ENCODE results near the gene IGDCC3. TPM values are rescaled to one million over a fixed set of nuclear protein-coding genes. Genes with fewer than 3 reads are reported as not detected.

IGDCC3 gene
- total RNA-seq, 1 experiment from 2014 or later = 53.5 TPM

- no peak for TF ChIP-seq JUN (CRISPR knock-in tag; IDR thresholded peaks at IDR 0.05)
- TF ChIP-seq, protein P1, sequence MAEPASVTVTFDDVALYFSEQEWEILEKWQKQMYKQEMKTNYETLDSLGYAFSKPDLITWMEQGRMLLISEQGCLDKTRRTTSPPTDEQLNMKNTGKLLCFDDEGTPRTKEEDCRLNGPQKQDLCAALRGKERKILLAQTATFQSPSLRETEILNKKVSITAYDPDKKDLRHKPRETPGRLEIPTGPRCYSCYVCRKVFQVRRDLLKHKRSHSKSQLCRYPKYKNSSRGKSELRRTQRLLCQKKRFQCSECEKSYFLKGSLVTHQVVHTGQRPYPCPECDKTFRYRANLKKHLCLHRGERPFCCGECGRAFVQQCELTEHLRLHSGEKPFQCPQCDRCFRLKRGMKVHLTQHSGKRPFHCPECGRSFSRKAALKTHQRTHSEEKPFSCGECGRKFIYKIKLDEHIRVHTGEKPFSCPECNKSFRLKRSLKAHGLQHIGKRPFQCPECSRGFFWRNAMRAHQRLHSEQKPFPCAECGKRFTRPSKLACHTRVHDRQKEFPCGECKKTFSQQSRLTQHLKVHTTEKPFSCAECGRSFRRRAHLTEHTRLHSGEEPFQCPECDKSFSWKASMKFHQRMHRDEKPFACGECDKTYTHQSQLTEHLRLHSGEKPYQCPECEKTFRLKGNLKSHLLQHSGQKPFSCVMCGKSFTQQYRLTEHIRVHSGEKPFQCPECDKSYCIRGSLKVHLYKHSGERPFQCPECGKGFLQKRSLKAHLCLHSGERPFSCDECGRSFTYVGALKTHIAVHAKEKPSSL (CRISPR knock-in tag; conservative IDR thresholded peaks at IDR 0.05) = no peak
- TF ChIP-seq ARID4B (CRISPR knock-in tag; IDR thresholded peaks at IDR 0.05; ENCODE audit: borderline replicate concordance) = no peak
- TF ChIP-seq ZNF671 (CRISPR knock-in tag; IDR thresholded peaks at IDR 0.05) = no peak
- TF ChIP-seq MYBL2 (CRISPR knock-in tag; IDR thresholded peaks at IDR 0.05) = no peak
- no peak for TF ChIP-seq SMAD3 (CRISPR knock-in tag; IDR thresholded peaks at IDR 0.05; ENCODE audit: borderline replicate concordance)
- TF ChIP-seq CDX4 (CRISPR knock-in tag; IDR thresholded peaks at IDR 0.05; ENCODE audit: borderline replicate concordance) = no peak
- TF ChIP-seq ZNF232 (CRISPR knock-in tag; IDR thresholded peaks at IDR 0.05) = no peak
- no peak for TF ChIP-seq ZMAT4 (CRISPR knock-in tag; IDR thresholded peaks at IDR 0.05)
- TF ChIP-seq RORB (CRISPR knock-in tag; IDR thresholded peaks at IDR 0.05) = no peak
- TF ChIP-seq ZNF423 (CRISPR knock-in tag; IDR thresholded peaks at IDR 0.05) = no peak
- TF ChIP-seq ZNF138 (CRISPR knock-in tag; conservative IDR thresholded peaks at IDR 0.05) = no peak
- no peak for TF ChIP-seq ZNF263 (CRISPR knock-in tag; IDR thresholded peaks at IDR 0.05; ENCODE audit: low read depth)
- TF ChIP-seq ZBTB21 (CRISPR knock-in tag; IDR thresholded peaks at IDR 0.05; ENCODE audit: borderline replicate concordance) = no peak
- TF ChIP-seq, protein P2, sequence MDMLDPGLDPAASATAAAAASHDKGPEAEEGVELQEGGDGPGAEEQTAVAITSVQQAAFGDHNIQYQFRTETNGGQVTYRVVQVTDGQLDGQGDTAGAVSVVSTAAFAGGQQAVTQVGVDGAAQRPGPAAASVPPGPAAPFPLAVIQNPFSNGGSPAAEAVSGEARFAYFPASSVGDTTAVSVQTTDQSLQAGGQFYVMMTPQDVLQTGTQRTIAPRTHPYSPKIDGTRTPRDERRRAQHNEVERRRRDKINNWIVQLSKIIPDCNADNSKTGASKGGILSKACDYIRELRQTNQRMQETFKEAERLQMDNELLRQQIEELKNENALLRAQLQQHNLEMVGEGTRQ (CRISPR knock-in tag; IDR thresholded peaks at IDR 0.05) = no peak
- TF ChIP-seq CREB1 (CRISPR knock-in tag; IDR thresholded peaks at IDR 0.05) = no peak
- TF ChIP-seq, protein P3, sequence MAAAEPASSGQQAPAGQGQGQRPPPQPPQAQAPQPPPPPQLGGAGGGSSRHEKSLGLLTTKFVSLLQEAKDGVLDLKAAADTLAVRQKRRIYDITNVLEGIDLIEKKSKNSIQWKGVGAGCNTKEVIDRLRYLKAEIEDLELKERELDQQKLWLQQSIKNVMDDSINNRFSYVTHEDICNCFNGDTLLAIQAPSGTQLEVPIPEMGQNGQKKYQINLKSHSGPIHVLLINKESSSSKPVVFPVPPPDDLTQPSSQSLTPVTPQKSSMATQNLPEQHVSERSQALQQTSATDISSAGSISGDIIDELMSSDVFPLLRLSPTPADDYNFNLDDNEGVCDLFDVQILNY (CRISPR knock-in tag; IDR thresholded peaks at IDR 0.05) = no peak
- TF ChIP-seq, protein P4, sequence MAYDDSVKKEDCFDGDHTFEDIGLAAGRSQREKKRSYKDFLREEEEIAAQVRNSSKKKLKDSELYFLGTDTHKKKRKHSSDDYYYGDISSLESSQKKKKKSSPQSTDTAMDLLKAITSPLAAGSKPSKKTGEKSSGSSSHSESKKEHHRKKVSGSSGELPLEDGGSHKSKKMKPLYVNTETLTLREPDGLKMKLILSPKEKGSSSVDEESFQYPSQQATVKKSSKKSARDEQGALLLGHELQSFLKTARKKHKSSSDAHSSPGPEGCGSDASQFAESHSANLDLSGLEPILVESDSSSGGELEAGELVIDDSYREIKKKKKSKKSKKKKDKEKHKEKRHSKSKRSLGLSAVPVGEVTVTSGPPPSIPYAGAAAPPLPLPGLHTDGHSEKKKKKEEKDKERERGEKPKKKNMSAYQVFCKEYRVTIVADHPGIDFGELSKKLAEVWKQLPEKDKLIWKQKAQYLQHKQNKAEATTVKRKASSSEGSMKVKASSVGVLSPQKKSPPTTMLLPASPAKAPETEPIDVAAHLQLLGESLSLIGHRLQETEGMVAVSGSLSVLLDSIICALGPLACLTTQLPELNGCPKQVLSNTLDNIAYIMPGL (CRISPR knock-in tag; IDR thresholded peaks at IDR 0.05) = no peak
- no peak for TF ChIP-seq NFATC4 (CRISPR knock-in tag; IDR thresholded peaks at IDR 0.05)
- POLR2A ChIA-PET = no interaction called here
- Mint-ChIP-seq H3K36me3 (peaks cover 8% of the 10 kb centered on the region; the same call in 1 of the 2 replicates), H3K27me3 (ENCODE audit: low read depth) (peaks cover 12% of the 10 kb centered on the region), H3K9me3 (no peaks in the 10 kb centered on the region), H3K4me3 (no peak overlapping the region), H3K27ac (peak overlapping the region; percentile 7; the same call in 1 of the 2 replicates), H3K4me1 (peaks cover 35% of the 10 kb centered on the region)
- CTCF ChIA-PET = interaction anchor here (0.7 to 9.4 kb wide), 5 partner anchors 20 to 628 kb away, joined by 3 to 175 read pairs (median 7); partner anchors contain the start of gene CLPX
- ATAC-seq (no peak), DNase-seq (ENCODE audit: low spot score) (no peak)
These were observed 5.1 kb upstream of the IGDCC3 start for GRCh38 chr15:65382921-65383320.
